ENCODE data around the gene NOTCH2.
"Not testable (repeated sequence)": the region's sequence is repeated elsewhere in the genome, so short reads cannot be mapped to it uniquely, and the experiment has no call there.

Gene NOTCH2

DNA sequence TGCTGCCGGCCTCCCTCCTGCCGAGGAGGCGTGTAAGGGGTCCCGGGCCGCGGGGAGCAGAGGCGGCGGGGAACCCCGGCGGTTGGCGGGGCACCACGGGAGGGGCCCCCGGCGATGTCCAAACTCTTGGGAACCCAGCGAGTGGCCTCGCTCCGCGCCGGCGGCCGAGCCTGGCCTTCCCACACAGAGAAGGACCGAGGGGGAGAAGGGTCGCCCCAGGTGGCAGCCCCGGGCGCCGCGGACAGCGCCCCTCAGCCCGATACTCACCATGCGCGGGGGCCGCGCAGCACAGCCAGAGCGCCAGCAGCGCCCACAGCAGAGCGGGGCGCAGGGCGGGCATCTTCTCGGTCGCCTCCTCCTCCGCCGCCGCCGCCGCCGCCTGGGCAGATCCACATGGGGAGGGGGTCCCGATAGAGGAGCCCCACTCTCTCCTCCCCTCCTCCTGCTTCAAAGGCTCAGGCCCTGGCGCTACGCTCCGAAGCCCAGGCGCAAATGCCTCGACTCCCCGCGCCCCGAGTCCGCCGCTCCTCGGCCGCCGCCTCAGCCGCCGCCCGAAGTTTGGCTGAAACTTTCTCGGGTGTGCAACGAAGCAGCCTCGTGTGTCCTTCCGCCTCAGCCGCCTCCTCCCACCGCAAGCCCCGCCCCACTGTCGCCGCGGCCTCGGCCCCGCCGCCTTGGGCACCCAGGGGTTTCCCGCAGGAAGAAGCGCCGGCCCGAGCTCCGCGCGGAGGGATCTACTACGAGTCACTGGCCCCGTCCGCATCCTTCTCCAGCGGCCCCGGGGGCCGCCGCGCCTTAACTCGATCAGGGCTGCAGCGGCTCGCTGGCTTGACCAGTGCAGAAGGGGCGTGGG is at the start of gene NOTCH2:
TSS of gene NOTCH2 (minus strand) at position 596 of the 853 bp plus-strand sequence. CDS start at position 340, 256 bp downstream.
- not testable (repeated sequence) for H3K27me3 ChIP-seq (replicated peaks; ENCODE audit: insufficient read depth, low read length); H3K4me3 ChIP-seq (ENCODE audit: low read length); H4K20me1 ChIP-seq (ENCODE audit: insufficient read depth, low read length); H3K79me2 ChIP-seq (ENCODE audit: low read length); H3F3A ChIP-seq (ENCODE audit: insufficient read depth, low read length); H2AFZ ChIP-seq (ENCODE audit: low read length); H3K4me2 ChIP-seq (ENCODE audit: low read depth, low read length); H3K9me2 ChIP-seq (replicated peaks; ENCODE audit: insufficient read depth, low read length); H3K4me1 ChIP-seq (ENCODE audit: low read length); H3K9ac ChIP-seq (ENCODE audit: low read length); H3K36me3 ChIP-seq (replicated peaks; ENCODE audit: insufficient read depth, low read length); H3K27ac ChIP-seq (ENCODE audit: low read length); H3K9me3 ChIP-seq (replicated peaks; ENCODE audit: insufficient read depth, low read length)
- DNase-seq = peak; percentile 5

DNA sequence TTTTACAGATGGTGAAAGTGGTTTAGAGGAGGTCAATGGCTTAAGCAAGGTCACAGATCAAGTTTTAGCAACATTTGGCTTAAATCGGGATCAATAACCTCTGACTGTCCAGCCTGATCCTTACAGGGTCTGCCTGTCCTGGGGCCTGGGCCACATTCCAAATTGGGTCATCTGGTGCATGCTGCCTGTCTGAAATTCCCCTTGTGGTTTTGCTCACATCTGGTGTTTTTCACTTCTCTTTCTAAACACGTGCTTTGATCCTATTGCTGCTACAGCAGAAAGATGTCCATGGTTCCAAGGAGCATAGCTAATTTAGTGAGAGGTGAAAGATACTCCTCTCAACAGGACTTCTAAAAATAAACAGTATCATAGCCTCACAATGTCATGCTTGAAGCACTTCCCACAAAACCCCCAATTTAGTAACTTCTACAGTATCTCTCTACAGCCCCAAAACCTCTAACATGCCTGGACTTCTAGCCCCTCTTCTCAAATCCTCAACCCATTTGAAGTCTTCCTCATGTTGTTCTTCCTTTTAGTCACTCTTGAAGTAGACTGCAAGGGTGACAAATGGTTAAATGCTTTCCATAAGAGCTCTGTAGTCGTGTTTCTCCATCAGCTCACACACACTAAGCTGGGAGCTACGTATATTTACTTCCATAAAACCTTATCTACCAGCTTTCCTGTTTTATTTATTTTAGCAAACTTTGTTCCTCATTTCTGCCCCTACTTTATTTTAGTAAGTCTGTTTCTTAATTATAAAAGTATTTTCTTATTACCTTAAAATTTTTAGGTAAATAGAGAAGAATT is 48.1 kb upstream of the NOTCH2 start:
- not testable (repeated sequence) for H3K27me3 ChIP-seq (replicated peaks; ENCODE audit: insufficient read depth, low read length); H3K79me2 ChIP-seq (ENCODE audit: low read length); H4K20me1 ChIP-seq (ENCODE audit: insufficient read depth, low read length); H3K4me1 ChIP-seq (ENCODE audit: low read length); H3K9ac ChIP-seq (ENCODE audit: low read length); H3K9me3 ChIP-seq (replicated peaks; ENCODE audit: insufficient read depth, low read length); H3F3A ChIP-seq (ENCODE audit: insufficient read depth, low read length); H3K9me2 ChIP-seq (replicated peaks; ENCODE audit: insufficient read depth, low read length); H3K4me3 ChIP-seq (ENCODE audit: low read length); H3K4me2 ChIP-seq (ENCODE audit: low read depth, low read length); H2AFZ ChIP-seq (ENCODE audit: low read length); H3K36me3 ChIP-seq (replicated peaks; ENCODE audit: insufficient read depth, low read length)
- DNase-seq = peak; percentile 11
- H3K27ac ChIP-seq (ENCODE audit: low read length) = peak overlapping the region; percentile 55; the same call in 1 of the 2 replicates

DNA sequence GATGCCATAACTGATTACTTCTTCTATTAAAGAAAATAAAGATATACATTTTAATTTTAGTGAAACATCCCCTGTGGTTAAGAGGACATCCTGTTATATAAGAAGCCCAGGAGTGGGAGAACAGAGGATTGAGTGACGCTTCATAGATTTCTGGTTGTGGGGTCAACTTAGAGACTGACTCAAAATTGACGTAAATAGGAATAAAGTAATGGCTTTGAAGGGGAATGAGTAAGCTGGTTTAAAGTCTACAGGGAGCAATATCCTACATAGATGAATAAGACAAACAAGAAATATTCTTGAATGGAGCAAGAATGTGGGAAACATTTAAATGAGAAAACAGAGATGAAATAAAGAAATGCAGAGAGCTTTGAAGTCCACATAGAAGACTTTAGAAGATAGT is 46.6 kb upstream of the NOTCH2 start:
- not testable (repeated sequence) for H3K4me2 ChIP-seq (ENCODE audit: low read depth, low read length); H3K27me3 ChIP-seq (replicated peaks; ENCODE audit: insufficient read depth, low read length); DNase-seq; H3K36me3 ChIP-seq (replicated peaks; ENCODE audit: insufficient read depth, low read length); H3K9me3 ChIP-seq (replicated peaks; ENCODE audit: insufficient read depth, low read length); H2AFZ ChIP-seq (ENCODE audit: low read length); H3K9me2 ChIP-seq (replicated peaks; ENCODE audit: insufficient read depth, low read length); H3K4me3 ChIP-seq (ENCODE audit: low read length); H3K9ac ChIP-seq (ENCODE audit: low read length); H4K20me1 ChIP-seq (ENCODE audit: insufficient read depth, low read length); H3K27ac ChIP-seq (ENCODE audit: low read length); H3K4me1 ChIP-seq (ENCODE audit: low read length); H3K79me2 ChIP-seq (ENCODE audit: low read length); H3F3A ChIP-seq (ENCODE audit: insufficient read depth, low read length)

DNA sequence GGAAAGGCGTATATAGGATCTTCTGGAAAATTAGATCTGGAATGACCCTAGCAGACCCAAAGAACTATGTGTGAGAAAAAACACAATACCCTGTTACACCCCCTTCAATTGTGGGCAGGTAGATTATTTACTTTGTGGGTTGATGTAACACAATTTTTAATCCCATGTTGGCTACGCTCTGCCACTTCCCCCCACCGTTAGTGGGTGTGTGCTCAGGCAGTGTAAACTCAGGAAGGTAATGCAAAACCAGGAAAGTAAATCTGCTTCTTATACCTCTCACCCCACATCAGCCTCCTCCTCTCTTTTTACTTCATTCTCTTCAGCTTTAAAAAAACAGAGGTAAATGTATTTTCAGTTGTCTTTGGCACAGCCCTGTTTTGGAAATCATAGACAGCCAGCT is 43.7 kb upstream of the NOTCH2 start:
- not testable (repeated sequence) for H3K9me2 ChIP-seq (replicated peaks; ENCODE audit: insufficient read depth, low read length); H3K9ac ChIP-seq (ENCODE audit: low read length); H3K9me3 ChIP-seq (replicated peaks; ENCODE audit: insufficient read depth, low read length); H4K20me1 ChIP-seq (ENCODE audit: insufficient read depth, low read length); H3K79me2 ChIP-seq (ENCODE audit: low read length); H3K4me1 ChIP-seq (ENCODE audit: low read length); H3K36me3 ChIP-seq (replicated peaks; ENCODE audit: insufficient read depth, low read length); H3K27ac ChIP-seq (ENCODE audit: low read length); H3F3A ChIP-seq (ENCODE audit: insufficient read depth, low read length); DNase-seq; H3K4me2 ChIP-seq (ENCODE audit: low read depth, low read length); H2AFZ ChIP-seq (ENCODE audit: low read length); H3K4me3 ChIP-seq (ENCODE audit: low read length); H3K27me3 ChIP-seq (replicated peaks; ENCODE audit: insufficient read depth, low read length)

DNA sequence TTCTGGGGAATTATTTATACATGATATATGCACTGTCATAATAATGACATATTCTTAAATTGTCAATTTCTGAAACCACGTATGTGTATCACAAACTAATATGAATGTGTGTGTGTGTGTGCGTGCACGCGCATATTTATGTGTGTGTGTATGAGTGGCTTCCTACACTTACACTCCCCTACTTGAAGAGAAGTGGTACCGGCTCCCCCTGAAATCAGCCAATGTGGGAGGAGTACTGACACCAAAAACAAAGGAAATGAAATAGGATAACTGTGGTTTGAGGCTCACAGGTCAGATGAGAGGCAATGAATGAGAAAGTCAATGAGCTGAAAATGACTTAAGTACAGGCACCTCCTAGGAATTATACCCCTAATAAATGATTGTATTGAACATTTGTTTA is 42.8 kb upstream of the NOTCH2 start:
- not testable (repeated sequence) for H3K9me2 ChIP-seq (replicated peaks; ENCODE audit: insufficient read depth, low read length); H2AFZ ChIP-seq (ENCODE audit: low read length); H4K20me1 ChIP-seq (ENCODE audit: insufficient read depth, low read length); DNase-seq; H3K4me2 ChIP-seq (ENCODE audit: low read depth, low read length); H3K4me1 ChIP-seq (ENCODE audit: low read length); H3K9ac ChIP-seq (ENCODE audit: low read length); H3F3A ChIP-seq (ENCODE audit: insufficient read depth, low read length); H3K27me3 ChIP-seq (replicated peaks; ENCODE audit: insufficient read depth, low read length); H3K27ac ChIP-seq (ENCODE audit: low read length); H3K36me3 ChIP-seq (replicated peaks; ENCODE audit: insufficient read depth, low read length); H3K79me2 ChIP-seq (ENCODE audit: low read length); H3K9me3 ChIP-seq (replicated peaks; ENCODE audit: insufficient read depth, low read length); H3K4me3 ChIP-seq (ENCODE audit: low read length)

DNA sequence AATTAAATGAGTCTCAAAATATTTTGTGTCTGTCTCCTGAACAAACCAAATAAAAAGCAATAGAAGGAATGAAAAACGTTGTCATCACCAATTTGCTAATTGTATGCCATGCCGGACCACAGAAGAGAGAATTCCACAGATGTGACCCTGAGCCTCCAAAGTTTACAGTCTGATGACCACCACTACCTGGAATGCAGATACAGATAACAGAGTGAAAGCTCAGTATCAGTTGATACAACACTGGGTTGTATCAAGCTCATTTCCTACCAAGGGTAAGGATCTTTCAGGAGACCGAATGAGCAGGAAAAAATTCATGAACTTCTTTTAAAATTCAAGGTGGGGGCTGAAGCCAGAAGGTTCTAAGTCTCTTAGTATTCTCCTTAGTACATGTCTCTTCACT is 42.3 kb upstream of the NOTCH2 start:
- not testable (repeated sequence) for DNase-seq; H3K9me3 ChIP-seq (replicated peaks; ENCODE audit: insufficient read depth, low read length); H3K4me1 ChIP-seq (ENCODE audit: low read length); H3F3A ChIP-seq (ENCODE audit: insufficient read depth, low read length); H3K4me2 ChIP-seq (ENCODE audit: low read depth, low read length); H4K20me1 ChIP-seq (ENCODE audit: insufficient read depth, low read length); H2AFZ ChIP-seq (ENCODE audit: low read length); H3K4me3 ChIP-seq (ENCODE audit: low read length); H3K9me2 ChIP-seq (replicated peaks; ENCODE audit: insufficient read depth, low read length); H3K79me2 ChIP-seq (ENCODE audit: low read length); H3K9ac ChIP-seq (ENCODE audit: low read length); H3K27me3 ChIP-seq (replicated peaks; ENCODE audit: insufficient read depth, low read length); H3K36me3 ChIP-seq (replicated peaks; ENCODE audit: insufficient read depth, low read length); H3K27ac ChIP-seq (ENCODE audit: low read length)

DNA sequence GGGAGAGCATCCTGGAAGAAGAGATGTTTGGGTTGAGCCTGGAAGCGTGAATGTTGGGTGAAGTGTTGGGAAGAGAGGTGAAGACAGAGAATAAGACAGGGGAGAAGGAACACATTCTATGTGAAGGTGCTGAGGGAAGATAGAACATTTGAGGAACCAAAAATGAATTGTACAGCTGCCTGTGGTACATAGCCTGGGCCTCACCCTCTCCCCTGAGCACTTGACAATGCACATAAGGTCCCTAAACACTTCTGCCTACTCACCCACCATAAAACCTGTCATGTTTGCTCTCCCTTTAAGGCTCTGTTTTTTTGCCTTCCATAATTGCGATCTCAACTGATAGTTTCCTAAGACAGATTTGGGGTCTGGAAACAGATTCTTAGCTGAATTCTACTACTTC is 41.5 kb upstream of the NOTCH2 start:
- not testable (repeated sequence) for H3K9me3 ChIP-seq (replicated peaks; ENCODE audit: insufficient read depth, low read length); H3K4me3 ChIP-seq (ENCODE audit: low read length); H4K20me1 ChIP-seq (ENCODE audit: insufficient read depth, low read length); H3K27ac ChIP-seq (ENCODE audit: low read length); H3K4me2 ChIP-seq (ENCODE audit: low read depth, low read length); H3K9ac ChIP-seq (ENCODE audit: low read length); H3K79me2 ChIP-seq (ENCODE audit: low read length); H2AFZ ChIP-seq (ENCODE audit: low read length); H3K4me1 ChIP-seq (ENCODE audit: low read length); H3K9me2 ChIP-seq (replicated peaks; ENCODE audit: insufficient read depth, low read length); H3K36me3 ChIP-seq (replicated peaks; ENCODE audit: insufficient read depth, low read length); H3F3A ChIP-seq (ENCODE audit: insufficient read depth, low read length); H3K27me3 ChIP-seq (replicated peaks; ENCODE audit: insufficient read depth, low read length); DNase-seq

DNA sequence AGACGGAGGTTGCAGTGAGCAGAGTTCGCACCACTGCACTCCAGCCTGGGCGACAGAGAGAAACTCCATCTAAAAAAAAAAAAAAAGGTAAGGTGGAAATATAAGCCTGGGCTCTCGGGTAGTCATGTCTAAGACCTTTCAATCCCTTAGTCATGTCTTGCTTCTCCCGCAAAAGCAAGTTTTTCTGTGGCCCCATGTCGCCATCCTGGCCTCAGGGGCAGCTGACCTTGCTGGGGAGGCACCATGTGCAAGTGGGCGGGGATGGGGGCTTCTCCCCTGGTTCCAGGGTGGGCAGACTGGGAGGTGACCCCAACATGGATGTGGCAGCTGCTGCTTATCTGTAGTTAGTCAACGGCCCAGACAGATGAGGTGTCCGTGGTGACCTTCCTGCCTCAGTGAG is 40.2 kb upstream of the NOTCH2 start:
- not testable (repeated sequence) for H3F3A ChIP-seq (ENCODE audit: insufficient read depth, low read length); H3K79me2 ChIP-seq (ENCODE audit: low read length); H3K27me3 ChIP-seq (replicated peaks; ENCODE audit: insufficient read depth, low read length); H3K9me2 ChIP-seq (replicated peaks; ENCODE audit: insufficient read depth, low read length); H4K20me1 ChIP-seq (ENCODE audit: insufficient read depth, low read length); H3K4me1 ChIP-seq (ENCODE audit: low read length); H3K4me3 ChIP-seq (ENCODE audit: low read length); H3K4me2 ChIP-seq (ENCODE audit: low read depth, low read length); H3K9ac ChIP-seq (ENCODE audit: low read length); H3K36me3 ChIP-seq (replicated peaks; ENCODE audit: insufficient read depth, low read length); H3K27ac ChIP-seq (ENCODE audit: low read length); H2AFZ ChIP-seq (ENCODE audit: low read length); DNase-seq; H3K9me3 ChIP-seq (replicated peaks; ENCODE audit: insufficient read depth, low read length)
